K562 (cell line): ENCODE measurements around the gene POLR1H. TPM values are rescaled to one million over a fixed set of nuclear protein-coding genes. Genes with fewer than 3 reads are reported as not detected.
A peak's percentile ranks its signal among the peaks of the same experiment; 100 is the strongest.

ENCODE experiments used
- DPF2 ChIP-seq: fragments of 450-650 bp; IDR thresholded peaks from 2 replicates; pipeline ENCODE4 v1.6.1; 2016
- FOXA3 ChIP-seq, 2 experiments: fragments of 450-650 bp in 1 of 2; sonication (generic) in 1 of 2; formaldehyde crosslinking; IDR thresholded peaks in 1 of 2; conservative IDR thresholded peaks in 1 of 2; 2 replicates each; pipeline versions ENCODE4 v1.4.0 to v1.8.0; 2020 to 2022; ENCODE audit warnings: mild to moderate bottlenecking in 2 of 2, missing genetic modification reagents in 1 of 2
- HDAC6 ChIP-seq: IDR thresholded peaks from 2 replicates; pipeline ENCODE4 v1.6.1; 2012; ENCODE audit warnings: low read depth, mild to moderate bottlenecking, control low read depth, inconsistent platforms, low read length, moderate library complexity
- HNRNPUL1 ChIP-seq: fragments of 200-400 bp; formaldehyde crosslinking; IDR thresholded peaks from 2 replicates; pipeline ENCODE4 v1.6.1; 2017; ENCODE audit warnings: low read length
- NONO ChIP-seq, 2 experiments: fragments of 200-400 bp in 1 of 2; fragments of 450-650 bp in 1 of 2; formaldehyde crosslinking in 1 of 2; IDR thresholded peaks; 2 replicates each; pipeline ENCODE4 v1.6.1; 2017; ENCODE audit warnings: low read depth in 2 of 2, mild to moderate bottlenecking in 2 of 2, moderate library complexity in 2 of 2, low read length in 1 of 2
- RBM22 ChIP-seq: fragments of 200-400 bp; formaldehyde crosslinking; IDR thresholded peaks from 2 replicates; pipeline ENCODE4 v1.6.1; 2018; ENCODE audit warnings: low read length, low read depth; ENCODE audit not compliant: poor library complexity, severe bottlenecking
- SOX6 ChIP-seq: fragments of 450-650 bp; IDR thresholded peaks from 2 replicates; pipeline ENCODE4 v1.6.1; 2014; ENCODE audit warnings: mild to moderate bottlenecking
- SREBF1 ChIP-seq: fragments of 150-350 bp; IDR thresholded peaks from 2 replicates; pipeline ENCODE4 v1.6.1; 2014; ENCODE audit warnings: antibody characterized with exemption, low read depth, low read length, borderline replicate concordance
- STAG1 ChIP-seq: sonication (generic); formaldehyde crosslinking; IDR thresholded peaks from 2 replicates; pipeline ENCODE4 v1.5.0; 2020; ENCODE audit warnings: missing genetic modification reagents, borderline replicate concordance
- STAT5B ChIP-seq: fragments of 250-450 bp; sonication (Bioruptor Pico); IDR thresholded peaks from 2 replicates; pipeline ENCODE4 v1.8.0; 2021; ENCODE audit warnings: mild to moderate bottlenecking, inconsistent platforms
- ZFP36 ChIP-seq: fragments of 150-350 bp; IDR thresholded peaks from 2 replicates; pipeline ENCODE4 v1.6.1; 2018; ENCODE audit warnings: low read length, low read depth; ENCODE audit not compliant: partially characterized antibody
- ZNF124 ChIP-seq: sonication (generic); formaldehyde crosslinking; IDR thresholded peaks from 2 replicates; pipeline ENCODE4 v1.8.1; 2022; ENCODE audit warnings: missing genetic modification reagents
- ZNF263 ChIP-seq: sonication (generic); formaldehyde crosslinking; IDR thresholded peaks from 2 replicates; pipeline ENCODE4 v1.8.0; 2022; ENCODE audit warnings: mild to moderate bottlenecking, missing genetic modification reagents, borderline replicate concordance
- polyA plus RNA-seq, 8 experiments: library from polyadenylated mRNA; depleted of rRNA in 4 of 8; stranded (reverse) in 5 of 8; unstranded in 3 of 8; fragments of >200 nt; fragmentation: Nextera tagmentation in 2 of 8; fragmentation: Illumina TruSeq in 1 of 8; extraction: Ambion mirVana in 2 of 8; extraction: Trizol in 1 of 8; gene quantifications; 2 replicates each; pipeline versions ENCODE4 v1.2.1 to v1.2.3, GENCODE V29; 2011 to 2014; ENCODE audit warnings: inconsistent platforms in 1 of 8, missing spikeins in 1 of 8
- total RNA-seq, 7 experiments: library from RNA; depleted of rRNA in 6 of 7; stranded (reverse); fragments of >200 nt in 6 of 7; fragmentation: Illumina TruSeq in 2 of 7; extraction: Trizol in 2 of 7; gene quantifications; 2 replicates each; pipeline versions ENCODE4 v1.2.1 to v1.2.3, GENCODE V29; 2011 to 2021; ENCODE audit warnings: low replicate concordance in 1 of 7
- TF ChIP-seq, protein P1 (sequence below): fragments of 250-450 bp; sonication (Bioruptor Pico); IDR thresholded peaks from 2 replicates; pipeline ENCODE4 v1.5.0; 2021; ENCODE audit warnings: mild to moderate bottlenecking, moderate library complexity
- TF ChIP-seq, protein P2 (sequence below): fragments of 250-450 bp; sonication (Bioruptor Pico); IDR thresholded peaks from 2 replicates; pipeline ENCODE4 v1.4.0; 2020; ENCODE audit warnings: mild to moderate bottlenecking, moderate library complexity, borderline replicate concordance
- TF ChIP-seq, protein P3 (sequence below): fragments of 250-450 bp; sonication (Bioruptor Pico); IDR thresholded peaks from 2 replicates; pipeline ENCODE4 v1.4.0; 2020; ENCODE audit warnings: mild to moderate bottlenecking, moderate library complexity
- TF ChIP-seq, protein P4 (sequence below): fragments of 450-650 bp; IDR thresholded peaks from 2 replicates; pipeline ENCODE4 v1.7.0; 2016; ENCODE audit warnings: borderline replicate concordance

The POLR1H gene
- total and polyA plus RNA-seq, 9 of the 15 experiments (the other 6 are each of a cell fraction or from before 2014, with no cell fraction given) = 92.2 to 333 (median 143) TPM

DNA sequence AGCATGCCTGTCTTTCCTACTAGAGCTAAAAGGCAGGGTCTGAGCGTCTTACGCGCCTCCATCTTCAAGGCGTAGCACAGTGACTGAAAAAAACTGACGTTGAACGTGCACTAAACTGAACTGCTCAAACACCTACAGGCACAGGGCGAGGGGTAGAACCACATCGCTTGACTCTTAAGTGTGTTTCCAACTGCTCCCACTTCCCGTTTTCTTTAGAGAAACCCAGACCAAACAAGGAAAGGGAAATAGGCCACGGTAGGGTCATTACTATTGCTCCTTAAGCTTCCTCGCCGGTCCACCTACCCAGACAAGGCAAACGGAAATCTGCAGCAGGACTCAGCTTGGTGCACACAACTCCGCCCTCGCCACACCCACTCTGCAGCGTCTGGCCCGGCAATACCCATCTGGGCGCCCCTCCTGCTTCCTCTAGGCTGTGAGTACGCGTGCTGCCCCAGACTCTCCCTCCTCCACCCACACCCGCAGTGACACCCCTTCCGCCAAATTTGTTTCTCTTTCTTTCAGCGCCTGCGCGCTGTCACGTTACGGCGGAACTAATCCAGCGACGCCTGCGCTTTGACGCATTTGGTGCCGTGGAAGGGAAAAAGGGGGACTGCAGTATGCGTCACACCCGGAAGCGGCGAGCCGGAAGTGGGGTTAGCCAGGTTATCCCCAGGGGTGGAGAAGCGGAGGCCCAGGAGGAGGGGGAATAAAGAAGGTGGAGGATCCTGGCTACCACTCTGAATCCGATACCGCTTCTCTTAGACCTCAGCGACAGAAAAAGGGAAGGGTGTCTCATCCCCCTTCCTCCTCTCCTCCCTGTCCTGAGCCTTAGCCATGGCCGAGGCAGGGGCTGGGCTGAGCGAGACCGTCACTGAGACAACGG, 5.8 kb downstream of the POLR1H start, which contains the start of gene PPP1R11 (continued):
- TF ChIP-seq, protein P1, sequence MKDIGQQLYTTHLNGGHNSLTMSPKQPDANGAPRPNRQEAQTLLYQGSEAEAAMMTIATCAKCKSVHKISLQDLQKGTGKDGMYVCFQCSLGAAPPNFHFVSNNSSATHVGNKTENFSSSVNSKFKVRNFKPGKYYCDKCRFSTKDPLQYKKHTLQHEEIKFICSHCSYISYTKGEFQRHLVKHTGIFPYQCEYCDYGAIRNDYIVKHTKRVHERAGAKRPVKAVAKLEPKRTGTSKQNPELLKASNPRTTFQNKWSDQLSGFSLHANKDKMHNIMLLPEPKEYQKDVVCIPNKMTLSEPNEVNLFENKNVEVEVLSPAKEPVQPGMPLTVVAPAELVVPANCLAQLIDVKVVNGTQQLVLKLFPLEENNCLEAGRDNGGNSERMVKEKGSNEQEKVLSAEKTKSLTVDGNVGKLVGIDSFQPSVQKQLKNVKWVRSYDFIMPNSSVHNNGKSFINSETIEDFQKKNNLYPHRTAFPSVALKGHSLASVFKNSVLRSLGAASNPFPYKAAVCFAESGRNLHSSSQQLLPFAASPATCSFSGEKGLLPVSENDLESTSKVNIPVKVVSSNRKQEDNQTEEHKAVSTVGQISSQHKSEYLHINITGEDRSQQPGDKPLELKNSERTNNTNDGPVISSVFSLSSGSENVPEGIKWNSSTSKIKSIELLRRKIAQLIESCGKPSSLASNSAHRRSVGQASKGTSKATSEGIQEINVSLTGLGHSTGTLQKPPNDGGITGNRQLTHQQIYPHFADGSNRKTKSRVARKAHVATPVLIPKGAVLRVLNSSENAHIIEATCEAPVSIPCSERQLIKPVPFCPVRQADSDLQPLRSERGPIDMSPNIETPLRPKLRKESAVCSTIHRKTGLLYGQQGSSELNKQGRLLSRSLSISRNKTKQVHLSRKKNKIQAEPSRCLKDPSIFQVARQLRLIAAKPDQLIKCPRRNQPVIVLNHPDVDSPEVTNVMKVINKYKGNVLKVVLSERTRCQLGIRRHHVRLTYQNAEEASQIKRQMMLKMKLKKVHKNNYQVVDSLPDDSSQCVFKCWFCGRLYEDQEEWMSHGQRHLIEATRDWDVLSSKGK (CRISPR knock-in tag) = no peak
- TF ChIP-seq, protein P2, sequence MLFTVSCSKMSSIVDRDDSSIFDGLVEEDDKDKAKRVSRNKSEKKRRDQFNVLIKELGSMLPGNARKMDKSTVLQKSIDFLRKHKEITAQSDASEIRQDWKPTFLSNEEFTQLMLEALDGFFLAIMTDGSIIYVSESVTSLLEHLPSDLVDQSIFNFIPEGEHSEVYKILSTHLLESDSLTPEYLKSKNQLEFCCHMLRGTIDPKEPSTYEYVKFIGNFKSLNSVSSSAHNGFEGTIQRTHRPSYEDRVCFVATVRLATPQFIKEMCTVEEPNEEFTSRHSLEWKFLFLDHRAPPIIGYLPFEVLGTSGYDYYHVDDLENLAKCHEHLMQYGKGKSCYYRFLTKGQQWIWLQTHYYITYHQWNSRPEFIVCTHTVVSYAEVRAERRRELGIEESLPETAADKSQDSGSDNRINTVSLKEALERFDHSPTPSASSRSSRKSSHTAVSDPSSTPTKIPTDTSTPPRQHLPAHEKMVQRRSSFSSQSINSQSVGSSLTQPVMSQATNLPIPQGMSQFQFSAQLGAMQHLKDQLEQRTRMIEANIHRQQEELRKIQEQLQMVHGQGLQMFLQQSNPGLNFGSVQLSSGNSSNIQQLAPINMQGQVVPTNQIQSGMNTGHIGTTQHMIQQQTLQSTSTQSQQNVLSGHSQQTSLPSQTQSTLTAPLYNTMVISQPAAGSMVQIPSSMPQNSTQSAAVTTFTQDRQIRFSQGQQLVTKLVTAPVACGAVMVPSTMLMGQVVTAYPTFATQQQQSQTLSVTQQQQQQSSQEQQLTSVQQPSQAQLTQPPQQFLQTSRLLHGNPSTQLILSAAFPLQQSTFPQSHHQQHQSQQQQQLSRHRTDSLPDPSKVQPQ (CRISPR knock-in tag) = no peak
- TF ChIP-seq STAG1 (no peak), FOXA3 (CRISPR knock-in tag; conservative IDR thresholded peaks at IDR 0.05 in 1 of 2, IDR thresholded peaks at IDR 0.05 in 1 of 2) (no peak), SOX6 (no peak; the same call in 1 of the 2 replicates), RBM22 (no peak), SREBF1 (no peak), HNRNPUL1 (no peak), ZNF124 (CRISPR knock-in tag) (no peak), STAT5B (CRISPR knock-in tag) (no peak), NONO (IDR thresholded peaks at IDR 0.05; ENCODE audit: low read depth in 2 of 2, low read length in 1 of 2) (no peak; a peak in 1 of 4 replicates), DPF2 (peak; percentile 33; the same call in 1 of the 2 replicates), ZNF263 (CRISPR knock-in tag) (peak; percentile 97), ZFP36 (peak; percentile 14), HDAC6 (peak; percentile 54; the same call in 1 of the 2 replicates)
- TF ChIP-seq, protein P3, sequence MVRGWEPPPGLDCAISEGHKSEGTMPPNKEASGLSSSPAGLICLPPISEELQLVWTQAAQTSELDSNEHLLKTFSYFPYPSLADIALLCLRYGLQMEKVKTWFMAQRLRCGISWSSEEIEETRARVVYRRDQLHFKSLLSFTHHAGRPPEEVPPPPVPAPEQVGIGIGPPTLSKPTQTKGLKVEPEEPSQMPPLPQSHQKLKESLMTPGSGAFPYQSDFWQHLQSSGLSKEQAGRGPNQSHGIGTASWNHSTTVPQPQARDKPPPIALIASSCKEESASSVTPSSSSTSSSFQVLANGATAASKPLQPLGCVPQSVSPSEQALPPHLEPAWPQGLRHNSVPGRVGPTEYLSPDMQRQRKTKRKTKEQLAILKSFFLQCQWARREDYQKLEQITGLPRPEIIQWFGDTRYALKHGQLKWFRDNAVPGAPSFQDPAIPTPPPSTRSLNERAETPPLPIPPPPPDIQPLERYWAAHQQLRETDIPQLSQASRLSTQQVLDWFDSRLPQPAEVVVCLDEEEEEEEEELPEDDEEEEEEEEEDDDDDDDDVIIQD (CRISPR knock-in tag) = no peak
- TF ChIP-seq, protein P4, sequence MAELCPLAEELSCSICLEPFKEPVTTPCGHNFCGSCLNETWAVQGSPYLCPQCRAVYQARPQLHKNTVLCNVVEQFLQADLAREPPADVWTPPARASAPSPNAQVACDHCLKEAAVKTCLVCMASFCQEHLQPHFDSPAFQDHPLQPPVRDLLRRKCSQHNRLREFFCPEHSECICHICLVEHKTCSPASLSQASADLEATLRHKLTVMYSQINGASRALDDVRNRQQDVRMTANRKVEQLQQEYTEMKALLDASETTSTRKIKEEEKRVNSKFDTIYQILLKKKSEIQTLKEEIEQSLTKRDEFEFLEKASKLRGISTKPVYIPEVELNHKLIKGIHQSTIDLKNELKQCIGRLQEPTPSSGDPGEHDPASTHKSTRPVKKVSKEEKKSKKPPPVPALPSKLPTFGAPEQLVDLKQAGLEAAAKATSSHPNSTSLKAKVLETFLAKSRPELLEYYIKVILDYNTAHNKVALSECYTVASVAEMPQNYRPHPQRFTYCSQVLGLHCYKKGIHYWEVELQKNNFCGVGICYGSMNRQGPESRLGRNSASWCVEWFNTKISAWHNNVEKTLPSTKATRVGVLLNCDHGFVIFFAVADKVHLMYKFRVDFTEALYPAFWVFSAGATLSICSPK = 0 out of 2 replicates have a peak, but pooled peaks have one; percentile 10
